ENCODE results near the gene RPTOR.
"Not testable (repeated sequence)": the region's sequence is repeated elsewhere in the genome, so short reads cannot be mapped to it uniquely, and the experiment has no call there.

Gene RPTOR

GRCh38 chr17:80694085-80694991 is 149.7 kb downstream of the RPTOR start:
- DNase-seq (ENCODE audit: low read depth in 2 of 2): no peak

- DNase-seq (ENCODE audit: low read depth in 2 of 2): peak in 1 of 2 donors; percentile 20
Measured at GRCh38 chr17:80694992-80695912, 150.6 kb downstream of the RPTOR start.

- no peak for DNase-seq (ENCODE audit: low read depth in 2 of 2)
Measured at GRCh38 chr17:80695979-80696378, 151.3 kb downstream of the RPTOR start.

GRCh38 chr17:80696456-80696855 is 151.8 kb downstream of the RPTOR start:
- no peak for DNase-seq (ENCODE audit: low read depth in 2 of 2)

- no peak for DNase-seq (ENCODE audit: low read depth in 2 of 2)
Measured at GRCh38 chr17:80696964-80697363, 152.3 kb downstream of the RPTOR start.

DNA sequence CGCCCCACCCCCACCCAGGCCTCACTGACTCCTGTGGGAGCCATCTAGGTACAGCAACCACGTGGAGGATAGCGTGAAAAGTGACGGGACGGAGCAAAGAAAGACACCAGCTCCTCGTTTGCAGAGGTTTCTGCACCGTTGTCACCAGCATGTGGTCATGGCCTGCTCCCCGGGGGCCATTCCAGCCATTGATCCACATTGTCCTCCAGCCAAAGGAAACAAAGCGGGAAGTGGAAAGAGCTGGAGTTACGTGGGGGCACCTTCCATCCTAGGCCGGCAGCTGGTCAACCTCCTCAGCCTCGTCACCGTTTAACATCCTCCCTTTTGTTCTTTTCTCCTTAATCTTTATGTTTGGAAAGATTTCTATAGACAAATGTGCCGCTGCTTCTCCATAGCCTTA is 153.7 kb downstream of the RPTOR start:
- DNase-seq (ENCODE audit: low read depth in 2 of 2): no peak

- not testable (repeated sequence) for DNase-seq (ENCODE audit: low read depth in 2 of 2)
Measured at GRCh38 chr17:80699205-80699604, 154.6 kb downstream of the RPTOR start.

- no peak for DNase-seq (ENCODE audit: low read depth in 2 of 2)
Measured at GRCh38 chr17:80701730-80702129, 157.1 kb downstream of the RPTOR start.

DNA sequence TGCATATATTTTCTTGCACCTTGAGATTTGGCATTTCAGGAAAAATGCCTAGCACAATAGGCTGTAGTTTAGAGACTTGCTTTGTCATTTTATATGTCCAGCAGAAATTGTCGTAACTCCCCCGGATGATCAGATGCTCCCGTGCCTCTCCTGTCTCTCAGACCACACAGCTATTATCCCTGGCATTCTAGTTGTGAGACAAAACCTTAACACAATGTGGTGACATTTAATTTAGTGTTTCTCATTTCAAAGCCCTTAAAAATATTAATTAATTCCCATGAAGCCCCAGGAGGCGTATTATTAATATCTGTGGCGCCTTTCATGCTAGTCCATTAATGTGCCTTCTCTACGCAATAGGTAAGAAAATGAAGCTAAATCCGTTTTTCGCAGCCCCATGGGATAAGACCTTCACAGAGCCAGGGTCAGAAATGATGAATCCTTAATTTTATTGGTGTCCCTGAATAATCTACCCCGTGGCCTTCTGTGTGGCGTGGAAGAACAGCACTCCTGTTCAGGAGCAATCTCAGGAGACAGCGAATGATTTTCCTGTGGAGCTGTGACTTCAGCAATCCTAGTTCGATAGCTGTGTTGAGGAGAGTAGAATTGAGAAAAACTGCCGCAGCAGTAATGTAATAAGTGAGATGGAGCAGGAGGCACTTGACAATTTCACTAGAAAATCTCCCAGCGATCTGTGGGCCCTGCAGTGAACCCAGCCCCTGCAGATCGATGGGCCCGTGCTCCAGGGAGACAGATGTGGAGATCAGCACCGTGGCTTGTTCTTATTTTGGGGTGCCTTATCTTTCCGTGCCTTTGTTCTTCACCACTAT is 157.9 kb downstream of the RPTOR start:
- DNase-seq (ENCODE audit: low read depth in 2 of 2): no peak

DNA sequence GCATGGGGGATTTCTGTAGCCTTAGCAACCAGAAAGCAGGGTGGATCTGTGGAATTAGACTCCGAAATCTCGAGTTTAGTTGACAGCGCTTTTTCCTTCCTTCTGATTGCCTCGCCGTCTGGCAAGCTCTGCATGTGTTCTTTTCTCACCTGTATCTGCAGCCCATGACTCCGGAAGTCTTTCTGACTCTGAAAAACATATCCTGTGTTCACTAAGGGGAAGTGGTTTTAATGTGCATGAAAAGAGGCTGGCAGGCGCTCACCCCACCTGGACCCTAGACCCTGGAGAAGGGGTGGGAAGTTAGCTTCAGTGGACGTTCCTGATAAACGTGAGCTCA is 158.5 kb downstream of the RPTOR start:
- DNase-seq (ENCODE audit: low read depth in 2 of 2): no peak

GRCh38 chr17:80704381-80704819 is 159.8 kb downstream of the RPTOR start:
- DNase-seq (ENCODE audit: low read depth in 2 of 2): no peak

GRCh38 chr17:80704894-80705293 is 160.3 kb downstream of the RPTOR start:
- DNase-seq (ENCODE audit: low read depth in 2 of 2): no peak

DNA sequence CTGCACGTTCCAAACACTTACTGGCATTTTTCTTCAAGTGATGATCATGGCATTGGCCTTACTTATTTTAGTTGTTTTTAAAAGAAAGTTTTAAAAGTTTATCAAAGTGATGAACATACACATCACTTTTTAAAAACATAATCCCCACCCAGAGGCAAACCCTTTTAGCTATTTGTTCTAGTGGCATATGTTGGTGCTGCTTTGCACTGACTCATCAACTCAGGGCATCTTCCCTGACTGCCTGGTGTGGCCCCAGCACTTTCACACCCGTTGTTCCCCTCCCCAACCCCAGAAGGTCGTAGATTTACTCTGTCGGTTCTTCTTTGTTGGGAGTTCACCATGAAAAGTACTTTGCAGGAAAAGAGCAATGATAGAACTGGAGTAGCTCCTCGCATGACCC is 161.3 kb downstream of the RPTOR start:
- no peak for DNase-seq (ENCODE audit: low read depth in 2 of 2)

DNA sequence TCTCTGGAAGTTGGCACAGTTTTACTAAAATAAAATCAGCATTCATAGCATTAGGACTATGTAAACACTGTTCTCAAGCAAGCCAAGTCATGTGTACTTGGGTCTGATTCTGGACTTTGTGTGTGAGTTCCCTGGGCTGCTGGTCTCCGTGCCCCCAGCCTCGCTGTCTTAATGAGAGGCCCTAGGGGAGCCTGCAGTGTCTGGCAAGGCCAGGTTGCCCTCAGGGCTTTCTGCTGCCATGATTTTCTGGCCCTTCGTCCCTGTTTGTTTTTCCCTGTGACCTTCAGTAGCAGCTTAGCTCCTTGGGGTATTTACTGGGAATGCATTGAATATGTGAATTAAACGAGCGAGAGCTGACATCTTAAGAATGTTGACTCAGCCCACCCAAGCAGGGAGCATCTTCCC is 161.8 kb downstream of the RPTOR start:
- no peak for DNase-seq (ENCODE audit: low read depth in 2 of 2)

DNA sequence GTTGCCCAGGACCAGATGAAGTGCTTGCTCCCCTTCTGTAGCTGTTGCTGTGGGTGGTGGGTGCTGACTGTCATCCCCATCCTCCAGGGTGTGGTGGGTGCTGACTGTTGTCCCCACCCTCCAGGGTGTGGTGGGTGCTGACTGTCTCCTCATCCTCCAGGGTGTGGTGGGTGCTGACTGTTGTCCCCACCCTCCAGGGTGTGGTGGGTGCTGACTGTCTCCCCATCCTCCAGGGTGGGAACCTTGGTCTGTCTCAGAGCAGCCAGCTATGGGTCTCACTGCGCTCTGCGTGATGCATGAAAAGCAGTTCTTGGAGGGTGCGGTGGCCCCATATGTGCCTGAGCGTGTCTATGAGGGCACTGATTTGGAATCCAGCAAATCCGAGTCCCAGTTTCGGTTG is 163.8 kb downstream of the RPTOR start:
- no peak for DNase-seq (ENCODE audit: low read depth in 2 of 2)

GRCh38 chr17:80709090-80709695 is 164.6 kb downstream of the RPTOR start:
- DNase-seq (ENCODE audit: low read depth in 2 of 2): no peak

GRCh38 chr17:80710714-80711302 is 166.2 kb downstream of the RPTOR start:
- no peak for DNase-seq (ENCODE audit: low read depth in 2 of 2)

DNA sequence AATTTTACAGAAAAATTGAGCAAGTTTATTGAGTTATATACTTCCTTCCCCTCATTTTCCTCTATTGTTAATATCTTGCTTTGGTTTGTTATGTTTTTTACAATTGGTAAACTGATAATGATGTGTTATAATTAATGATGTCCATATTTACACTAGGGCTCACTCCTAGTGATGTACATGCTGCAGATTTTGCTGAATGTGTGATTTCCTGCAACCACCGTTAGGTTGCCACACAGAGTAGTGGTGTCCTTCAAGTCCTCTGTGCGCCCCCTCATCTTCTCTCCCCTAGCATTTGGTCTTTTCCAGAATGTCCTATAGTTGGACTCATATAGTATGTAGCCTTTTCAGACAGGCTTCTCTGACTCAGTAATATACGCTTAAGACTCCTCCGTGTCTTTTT is 167.5 kb downstream of the RPTOR start:
- DNase-seq (ENCODE audit: low read depth in 2 of 2): no peak

- DNase-seq (ENCODE audit: low read depth in 2 of 2): no peak
Measured at GRCh38 chr17:80712606-80713005, 168.0 kb downstream of the RPTOR start.

- DNase-seq (ENCODE audit: low read depth in 2 of 2): no peak
Measured at GRCh38 chr17:80716986-80717719, 172.5 kb downstream of the RPTOR start.
